ENCODE results near the gene CTNNAL1. TPM values are rescaled to one million over a fixed set of nuclear protein-coding genes. Genes with fewer than 3 reads are reported as not detected.
A peak's percentile ranks its signal among the peaks of the same experiment; 100 is the strongest.

Gene CTNNAL1
- total RNA-seq, 1 donor from 2014 or later = 69.4 TPM

- intact Hi-C loops (cut with DNase I) = no loop called here
Observed at GRCh38 chr9:108956022-108956630, 57.2 kb downstream of the CTNNAL1 start.

GRCh38 chr9:108953983-108954574 is 59.2 kb downstream of the CTNNAL1 start:
- intact Hi-C loops (cut with DNase I) = no loop called here
- peak; percentile 71 for TF ChIP-seq CTCF (IDR thresholded peaks at IDR 0.05)
- Histone ChIP-seq H3K4me3 (no peak overlapping the region), H3K4me1 (peaks cover 8% of the 10 kb centered on the region), H3K27me3 (no peaks in the 10 kb centered on the region), H3K9me3 (no peaks in the 10 kb centered on the region), H3K27ac (no peak overlapping the region), H3K36me3 (peaks cover 18% of the 10 kb centered on the region)
- ATAC-seq (peak; percentile 59), DNase-seq (no peak)

More at GRCh38 chr9:108956022-108956630, 57.2 kb downstream of the CTNNAL1 start:
- ATAC-seq (no peak), DNase-seq (no peak)
- no peak overlapping the region for H3K4me3 ChIP-seq
- H3K9me3 ChIP-seq = no peaks in the 10 kb centered on the region
- no peak overlapping the region for H3K27ac ChIP-seq
- peaks cover 8% of the 10 kb centered on the region for H3K4me1 ChIP-seq
- no peak for TF ChIP-seq CTCF (IDR thresholded peaks at IDR 0.05)
- H3K27me3 ChIP-seq = no peaks in the 10 kb centered on the region
- peaks cover 18% of the 10 kb centered on the region for H3K36me3 ChIP-seq

- peaks cover 18% of the 10 kb centered on the region for H3K36me3 ChIP-seq
- H3K4me3 ChIP-seq = no peak overlapping the region
- ATAC-seq (no peak), DNase-seq (no peak)
- peaks cover 8% of the 10 kb centered on the region for H3K4me1 ChIP-seq
- no peaks in the 10 kb centered on the region for H3K27me3 ChIP-seq
- intact Hi-C loops (cut with DNase I) = no loop called here
- no peaks in the 10 kb centered on the region for H3K9me3 ChIP-seq
- no peak overlapping the region for H3K27ac ChIP-seq
- TF ChIP-seq CTCF (IDR thresholded peaks at IDR 0.05) = no peak
Observed at GRCh38 chr9:108951578-108951977, 61.7 kb downstream of the CTNNAL1 start.

GRCh38 chr9:108950168-108950567 is 63.1 kb downstream of the CTNNAL1 start:
- intact Hi-C loops (cut with DNase I) = no loop called here

GRCh38 chr9:108939975-108940374 is 73.3 kb downstream of the CTNNAL1 start:
- intact Hi-C loops (cut with DNase I) = no loop called here
- Histone ChIP-seq H3K27ac (no peak overlapping the region), H3K4me1 (peaks cover 5% of the 10 kb centered on the region), H3K36me3 (peaks cover 49% of the 10 kb centered on the region), H3K9me3 (no peaks in the 10 kb centered on the region), H3K4me3 (no peak overlapping the region), H3K27me3 (no peaks in the 10 kb centered on the region)
- no peak for DNase-seq
- TF ChIP-seq CTCF (IDR thresholded peaks at IDR 0.05) = no peak
- ATAC-seq = no peak

More at GRCh38 chr9:108950168-108950567, 63.1 kb downstream of the CTNNAL1 start:
- Histone ChIP-seq H3K27me3 (no peaks in the 10 kb centered on the region), H3K9me3 (no peaks in the 10 kb centered on the region), H3K4me3 (no peak overlapping the region), H3K4me1 (peaks cover 8% of the 10 kb centered on the region), H3K27ac (no peak overlapping the region), H3K36me3 (peaks cover 18% of the 10 kb centered on the region)
- ATAC-seq = no peak
- no peak for DNase-seq
- no peak for TF ChIP-seq CTCF (IDR thresholded peaks at IDR 0.05)
